Measurements from ENCODE around the gene C3orf38.

The C3orf38 gene

GRCh38 chr3:88189361-88189810, 39.6 kb downstream of the C3orf38 start:
- Histone ChIP-seq H3K27me3 (no peaks in the 10 kb centered on the region), H3K36me3 (no peaks in the 10 kb centered on the region), H4K20me1 (no peaks in the 10 kb centered on the region), H3K4me3 (no peak overlapping the region), H3K9me3 (peaks cover 6% of the 10 kb centered on the region; the same call in 1 of the 2 replicates), H3K9ac (no peak overlapping the region), H3K4me1 (no peaks in the 10 kb centered on the region), H3K27ac (no peak overlapping the region), H3K4me2 (no peak overlapping the region)
- no peak for TF ChIP-seq Cebpa-rat (IDR thresholded peaks at IDR 0.05)

GRCh38 chr3:88191872-88192409, 42.2 kb downstream of the C3orf38 start:
- H3K4me1 ChIP-seq, result no peaks in the 10 kb centered on the region
- H3K9me3 ChIP-seq, result peaks cover 6% of the 10 kb centered on the region; the same call in 1 of the 2 replicates
- no peak for TF ChIP-seq Cebpa-rat (IDR thresholded peaks at IDR 0.05)
- no peaks in the 10 kb centered on the region for H3K36me3 ChIP-seq
- H3K4me3 ChIP-seq, result no peak overlapping the region
- no peak overlapping the region for H3K27ac ChIP-seq
- no peak overlapping the region for H3K9ac ChIP-seq
- no peaks in the 10 kb centered on the region for H3K27me3 ChIP-seq
- H4K20me1 ChIP-seq, result no peaks in the 10 kb centered on the region
- no peak overlapping the region for H3K4me2 ChIP-seq

- H3K4me1 ChIP-seq, result no peaks in the 10 kb centered on the region
- no peaks in the 10 kb centered on the region for H3K36me3 ChIP-seq
- H3K9me3 ChIP-seq, result peaks cover 6% of the 10 kb centered on the region; the same call in 1 of the 2 replicates
- H3K27me3 ChIP-seq, result no peaks in the 10 kb centered on the region
- H3K27ac ChIP-seq, result no peak overlapping the region
- no peak overlapping the region for H3K9ac ChIP-seq
- H4K20me1 ChIP-seq, result no peaks in the 10 kb centered on the region
- no peak overlapping the region for H3K4me2 ChIP-seq
- no peak for TF ChIP-seq Cebpa-rat (IDR thresholded peaks at IDR 0.05)
- H3K4me3 ChIP-seq, result no peak overlapping the region
These were observed 42.9 kb downstream of the C3orf38 start for GRCh38 chr3:88192631-88193030.

- Histone ChIP-seq H3K27ac (no peak overlapping the region), H3K4me2 (no peak overlapping the region), H3K27me3 (no peaks in the 10 kb centered on the region), H3K36me3 (no peaks in the 10 kb centered on the region), H3K9ac (no peak overlapping the region), H3K4me1 (no peaks in the 10 kb centered on the region), H4K20me1 (no peaks in the 10 kb centered on the region), H3K4me3 (no peak overlapping the region), H3K9me3 (no peaks in the 10 kb centered on the region)
- TF ChIP-seq Cebpa-rat (IDR thresholded peaks at IDR 0.05), result no peak
These were observed 46.2 kb downstream of the C3orf38 start for GRCh38 chr3:88195951-88196434.

GRCh38 chr3:88198121-88198520, 48.4 kb downstream of the C3orf38 start:
- Histone ChIP-seq H3K4me1 (no peaks in the 10 kb centered on the region), H3K4me2 (no peak overlapping the region)

GRCh38 chr3:88203642-88204055, 53.9 kb downstream of the C3orf38 start:
- Histone ChIP-seq H3K4me1 (no peaks in the 10 kb centered on the region), H3K4me2 (no peak overlapping the region), H3K27ac (no peak overlapping the region), H4K20me1 (no peaks in the 10 kb centered on the region), H3K27me3 (no peaks in the 10 kb centered on the region), H3K36me3 (no peaks in the 10 kb centered on the region), H3K9ac (no peak overlapping the region), H3K9me3 (no peaks in the 10 kb centered on the region), H3K4me3 (no peak overlapping the region)
- no peak for TF ChIP-seq Cebpa-rat (IDR thresholded peaks at IDR 0.05)

More at GRCh38 chr3:88198121-88198520, 48.4 kb downstream of the C3orf38 start:
- no peak for TF ChIP-seq Cebpa-rat (IDR thresholded peaks at IDR 0.05)
- H3K9me3 ChIP-seq, result no peaks in the 10 kb centered on the region
- no peak overlapping the region for H3K27ac ChIP-seq
- no peaks in the 10 kb centered on the region for H4K20me1 ChIP-seq
- H3K27me3 ChIP-seq, result no peaks in the 10 kb centered on the region
- no peak overlapping the region for H3K4me3 ChIP-seq
- H3K9ac ChIP-seq, result no peak overlapping the region
- H3K36me3 ChIP-seq, result no peaks in the 10 kb centered on the region

Measured in BLaER1 (cell line).